Ishikawa (cell line): ENCODE results near the gene PDE4D.

Experiments used
- EP300 ChIP-seq: IDR thresholded peaks from 2 replicates; pipeline ENCODE4 v1.6.1; 2012; ENCODE audit warnings: borderline replicate concordance
- FOXM1 ChIP-seq: IDR thresholded peaks from 2 replicates; pipeline ENCODE4 v1.6.1; 2012; ENCODE audit warnings: low read depth, borderline replicate concordance
- MAX ChIP-seq: IDR thresholded peaks from 2 replicates; pipeline ENCODE4 v1.6.1; 2012
- RAD21 ChIP-seq: IDR thresholded peaks from 2 replicates; pipeline ENCODE4 v1.6.1; 2012; ENCODE audit warnings: low read depth
- REST ChIP-seq: IDR thresholded peaks from 2 replicates; pipeline ENCODE4 v1.6.1; 2012; ENCODE audit warnings: low read depth, mild to moderate bottlenecking
- TAF1 ChIP-seq: IDR thresholded peaks from 2 replicates; pipeline ENCODE4 v1.6.1; 2012; ENCODE audit warnings: low read depth, mild to moderate bottlenecking
- YY1 ChIP-seq: IDR thresholded peaks from 2 replicates; pipeline ENCODE4 v1.6.1; 2012; ENCODE audit warnings: low read depth

- no peak for TF ChIP-seq MAX
- no peak for TF ChIP-seq EP300
- no peak for TF ChIP-seq YY1
- TF ChIP-seq FOXM1 = no peak
- no peak for TF ChIP-seq TAF1
- TF ChIP-seq REST = no peak
- no peak for TF ChIP-seq RAD21
These were observed 857.1 kb downstream of the PDE4D start for GRCh38 chr5:59036274-59036961.
